ENCODE data around the gene ZNF160.
"Not testable (repeated sequence)": the region's sequence is repeated elsewhere in the genome, so short reads cannot be mapped to it uniquely, and the experiment has no call there.

Gene ZNF160

GRCh38 chr19:53091413-53092254 lies 11.6 kb downstream of the ZNF160 start:
- DNase-seq (ENCODE audit: low read depth) = no peak

- DNase-seq (ENCODE audit: low read depth) = peak; percentile 28
These were observed 15.1 kb downstream of the ZNF160 start for GRCh38 chr19:53088091-53088490.

GRCh38 chr19:53086949-53087348 lies 16.3 kb downstream of the ZNF160 start:
- peak; percentile 78 for DNase-seq (ENCODE audit: low read depth)

GRCh38 chr19:53085496-53085895 lies 17.7 kb downstream of the ZNF160 start:
- DNase-seq (ENCODE audit: low read depth) = no peak

- no peak for DNase-seq (ENCODE audit: low read depth)
These were observed 20.3 kb downstream of the ZNF160 start for GRCh38 chr19:53082929-53083328.

- no peak for DNase-seq (ENCODE audit: low read depth)
These were observed 23.8 kb downstream of the ZNF160 start for GRCh38 chr19:53079313-53079924.

GRCh38 chr19:53078668-53079067 lies 24.6 kb downstream of the ZNF160 start:
- DNase-seq (ENCODE audit: low read depth) = no peak

GRCh38 chr19:53076984-53077383 lies 26.2 kb downstream of the ZNF160 start:
- peak; percentile 39 for DNase-seq (ENCODE audit: low read depth)

GRCh38 chr19:53068834-53069233 lies 34.4 kb downstream of the ZNF160 start:
- no peak for DNase-seq (ENCODE audit: low read depth)

- DNase-seq (ENCODE audit: low read depth) = no peak
These were observed 35.0 kb downstream of the ZNF160 start for GRCh38 chr19:53068199-53068598.

- DNase-seq (ENCODE audit: low read depth) = peak; percentile 2
These were observed 45.2 kb downstream of the ZNF160 start for GRCh38 chr19:53057904-53058580.

- peak; percentile 3 for DNase-seq (ENCODE audit: low read depth)
These were observed 48.1 kb downstream of the ZNF160 start for GRCh38 chr19:53055117-53055516.

GRCh38 chr19:53047379-53047778 lies 55.8 kb downstream of the ZNF160 start:
- DNase-seq (ENCODE audit: low read depth) = no peak

GRCh38 chr19:53045536-53045935 lies 57.7 kb downstream of the ZNF160 start:
- DNase-seq (ENCODE audit: low read depth) = no peak

- no peak for DNase-seq (ENCODE audit: low read depth)
These were observed 61.9 kb downstream of the ZNF160 start for GRCh38 chr19:53041366-53041765.

- peak; percentile 59 for DNase-seq (ENCODE audit: low read depth)
These were observed 65.8 kb downstream of the ZNF160 start for GRCh38 chr19:53037101-53038097.

- no peak for DNase-seq (ENCODE audit: low read depth)
These were observed 68.1 kb downstream of the ZNF160 start for GRCh38 chr19:53034948-53035675.

- DNase-seq (ENCODE audit: low read depth) = no peak
These were observed 69.2 kb downstream of the ZNF160 start for GRCh38 chr19:53034054-53034453.

- not testable (repeated sequence) for DNase-seq (ENCODE audit: low read depth)
These were observed 74.9 kb downstream of the ZNF160 start for GRCh38 chr19:53028306-53028705.

- DNase-seq (ENCODE audit: low read depth) = no peak
These were observed 83.5 kb downstream of the ZNF160 start for GRCh38 chr19:53019684-53020083.
